ENCODE results near the gene PRIM1. TPM values are rescaled to one million over a fixed set of nuclear protein-coding genes. Genes with fewer than 3 reads are reported as not detected.

PRIM1 gene
- total and polyA plus RNA-seq, 10 donors: 5.2 to 23.0 (median 10.8) TPM

GRCh38 chr12:56725723-56726102 lies 26.4 kb downstream of the PRIM1 start:
- peaks cover 30 to 51% (median 42%) of the 10 kb centered on the region in 6 donors for H3K4me1 ChIP-seq
- H3K27ac ChIP-seq: peak overlapping the region; percentile 93 to 98 (median 95)
- WGBS, 5 donors: 25 to 33% (median 32%) methylated on average over 7 of the region's 7 CpGs
- H3K4me3 ChIP-seq: peak overlapping the region; percentile 64 to 98 (median 76)
- TF ChIP-seq CTCF (IDR thresholded peaks at IDR 0.05 in 8 of 11, conservative IDR thresholded peaks at IDR 0.05 in 3 of 11) (peak in 1 of 11 experiments; percentile 6), POLR2A (IDR thresholded peaks at IDR 0.05) (no peak), POLR2AphosphoS5 (IDR thresholded peaks at IDR 0.05) (no peak)
- DNase-seq: no peak
- H3K27me3 ChIP-seq (replicated peaks in 1 of 7): no peaks in the 10 kb centered on the region
- peaks cover 0 to 48% (median 8%) of the 10 kb centered on the region in 6 donors for H3K36me3 ChIP-seq
- H3K9me3 ChIP-seq: no peaks in the 10 kb centered on the region
- intact Hi-C loops (cut with DNase I; ENCODE audit: low total_unique reads): no loop called here

DNA sequence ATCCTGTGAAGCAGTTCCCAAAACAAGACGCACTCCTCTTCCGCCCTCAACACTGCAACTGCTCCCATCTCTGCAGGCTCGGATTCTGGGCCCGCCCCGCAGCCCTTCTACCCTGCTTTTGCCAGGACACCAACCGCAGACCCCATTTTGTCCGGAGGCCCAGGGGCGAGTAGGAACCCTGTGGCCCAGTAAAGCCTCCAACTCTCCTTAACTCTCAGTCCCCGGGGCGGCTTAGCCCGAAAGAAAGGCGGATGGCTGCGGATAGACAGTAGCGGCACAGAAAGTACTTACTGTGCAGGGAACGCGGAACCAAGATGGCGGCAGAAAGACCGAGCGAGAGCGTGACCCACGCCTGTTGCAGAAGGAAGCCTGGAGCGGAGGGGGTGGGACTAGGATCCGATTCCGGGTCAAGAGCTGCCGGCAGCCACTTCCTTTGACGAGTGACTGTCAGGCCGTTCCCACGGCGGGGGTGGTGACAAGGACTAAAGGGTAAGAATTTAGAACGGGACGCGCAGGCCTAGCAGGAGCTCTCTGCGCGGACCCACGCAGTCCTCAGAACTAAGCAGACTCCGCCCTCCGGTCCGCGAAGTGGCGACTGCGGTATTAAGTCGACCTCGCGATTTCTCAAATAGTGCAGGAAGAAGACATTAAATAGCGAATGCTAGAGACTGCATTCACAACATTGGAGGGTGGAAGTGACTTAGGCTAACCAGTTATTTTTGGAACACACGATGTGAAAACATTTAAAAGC lies 27.0 kb downstream of the PRIM1 start, which contains the start of gene NACA:
Gene NACA (minus strand): TSS at position 328 of the 751 bp plus-strand sequence. CDS start 778 bp downstream, outside the sequence.
- TF ChIP-seq POLR2A (IDR thresholded peaks at IDR 0.05) (peak; percentile 17 to 77 (median 71)), POLR2AphosphoS5 (IDR thresholded peaks at IDR 0.05) (peak; percentile 98 to 99 (median 98)), CTCF (IDR thresholded peaks at IDR 0.05 in 8 of 11, conservative IDR thresholded peaks at IDR 0.05 in 3 of 11) (peak in 2 of 11 experiments; percentile 17 to 33)
- intact Hi-C loops (cut with DNase I; ENCODE audit: low total_unique reads): no loop called here
- Histone ChIP-seq H3K27ac (peak within 1 kb of the TSS; percentile 93 to 98 (median 95)), H3K4me1 (peaks cover 35 to 57% (median 48%) of the 10 kb centered on the region in 6 donors), H3K4me3 (peak within 1 kb of the TSS; percentile 64 to 98 (median 76)), H3K9me3 (no peaks in the 10 kb centered on the region), H3K36me3 (peaks cover 0 to 48% (median 11%) of the 10 kb centered on the region in 6 donors), H3K27me3 (replicated peaks in 1 of 7) (no peaks in the 10 kb centered on the region)
- peak; percentile 100 for DNase-seq
- 0 to 1% (median 0%) methylated on average over 40 to 46 of the region's 46 CpGs for WGBS, 5 donors

GRCh38 chr12:56724701-56724971 lies 27.5 kb downstream of the PRIM1 start:
- TF ChIP-seq CTCF (IDR thresholded peaks at IDR 0.05 in 8 of 11, conservative IDR thresholded peaks at IDR 0.05 in 3 of 11) (no peak), POLR2AphosphoS5 (IDR thresholded peaks at IDR 0.05) (no peak), POLR2A (IDR thresholded peaks at IDR 0.05) (no peak)
- Histone ChIP-seq H3K4me1 (peaks cover 39 to 62% (median 53%) of the 10 kb centered on the region in 6 donors), H3K4me3 (peak overlapping the region; percentile 64 to 98 (median 76)), H3K36me3 (peaks cover 0 to 48% (median 12%) of the 10 kb centered on the region in 6 donors), H3K27ac (peak overlapping the region; percentile 93 to 98 (median 95)), H3K27me3 (replicated peaks in 1 of 7) (no peaks in the 10 kb centered on the region), H3K9me3 (no peaks in the 10 kb centered on the region)
- intact Hi-C loops (cut with DNase I; ENCODE audit: low total_unique reads): no loop called here
- DNase-seq: no peak
- 0 to 1% (median 0%) methylated on average over 9 of the region's 9 CpGs for WGBS, 5 donors

Measured in spleen (tissue), 11 donors.